ENCODE data around the gene OVCA2. TPM values are rescaled to one million over a fixed set of nuclear protein-coding genes. Genes with fewer than 3 reads are reported as not detected.

Gene OVCA2
- polyA plus RNA-seq (ENCODE audit: insufficient read depth in 1 of 5, insufficient read length in 5 of 5, low replicate concordance in 1 of 5) = 10 to 100 TPM in 2 of 5 donors, 1 to 10 TPM in 3; 6.8 to 17.5 (median 9.2) TPM
- long read RNA-seq, donor 1, transcript OVCA2-201 (2 exons, 1,122 nt) = major isoform, 15 of 15 reads
- long read RNA-seq, donor 1, partial matches to known transcripts = 0 of 15 reads
- long read RNA-seq, donor 1, other reads (novel, unspliced or antisense) = 0 of 15 reads
- long read RNA-seq, donor 2, transcript OVCA2-201 (2 exons, 1,122 nt) = major isoform, 11 of 11 reads
- long read RNA-seq, donor 2, partial matches to known transcripts = 0 of 11 reads
- long read RNA-seq, donor 2, other reads (novel, unspliced or antisense) = 0 of 11 reads
- long read RNA-seq, donor 3, transcript OVCA2-201 (2 exons, 1,122 nt) = major isoform, 14 of 14 reads
- long read RNA-seq, donor 3, partial matches to known transcripts = 0 of 14 reads
- long read RNA-seq, donor 3, other reads (novel, unspliced or antisense) = 0 of 14 reads
- long read RNA-seq, donor 4, transcript OVCA2-201 (2 exons, 1,122 nt) = major isoform, 16 of 16 reads
- long read RNA-seq, donor 4, partial matches to known transcripts = 0 of 16 reads
- long read RNA-seq, donor 4, other reads (novel, unspliced or antisense) = 0 of 16 reads
- long read RNA-seq, donor 5, transcript OVCA2-201 (2 exons, 1,122 nt) = major isoform, 19 of 19 reads
- long read RNA-seq, donor 5, partial matches to known transcripts = 0 of 19 reads
- long read RNA-seq, donor 5, other reads (novel, unspliced or antisense) = 0 of 19 reads
- long read RNA-seq, donor 6, transcript OVCA2-201 (2 exons, 1,122 nt) = major isoform, 29 of 29 reads
- long read RNA-seq, donor 6, partial matches to known transcripts = 0 of 29 reads
- long read RNA-seq, donor 6, other reads (novel, unspliced or antisense) = 0 of 29 reads
- long read RNA-seq, donor 7, transcript OVCA2-201 (2 exons, 1,122 nt) = major isoform, 12 of 12 reads
- long read RNA-seq, donor 7, partial matches to known transcripts = 0 of 12 reads
- long read RNA-seq, donor 7, other reads (novel, unspliced or antisense) = 0 of 12 reads
- long read RNA-seq, donor 8, transcript OVCA2-201 (2 exons, 1,122 nt) = major isoform, 10 of 10 reads
- long read RNA-seq, donor 8, partial matches to known transcripts = 0 of 10 reads
- long read RNA-seq, donor 8, other reads (novel, unspliced or antisense) = 0 of 10 reads

- peak; percentile 96 for DNase-seq
These were observed at the start of gene OVCA2 for GRCh38 chr17:2041561-2042389. OVCA2 (plus strand) TSS chr17:2042022; CDS start chr17:2042048, 26 bp downstream.

- DNase-seq = no peak
These were observed 49.3 kb upstream of the OVCA2 start for GRCh38 chr17:1992541-1992940.

- DNase-seq = no peak
These were observed 47.1 kb upstream of the OVCA2 start for GRCh38 chr17:1994707-1995106.

DNA sequence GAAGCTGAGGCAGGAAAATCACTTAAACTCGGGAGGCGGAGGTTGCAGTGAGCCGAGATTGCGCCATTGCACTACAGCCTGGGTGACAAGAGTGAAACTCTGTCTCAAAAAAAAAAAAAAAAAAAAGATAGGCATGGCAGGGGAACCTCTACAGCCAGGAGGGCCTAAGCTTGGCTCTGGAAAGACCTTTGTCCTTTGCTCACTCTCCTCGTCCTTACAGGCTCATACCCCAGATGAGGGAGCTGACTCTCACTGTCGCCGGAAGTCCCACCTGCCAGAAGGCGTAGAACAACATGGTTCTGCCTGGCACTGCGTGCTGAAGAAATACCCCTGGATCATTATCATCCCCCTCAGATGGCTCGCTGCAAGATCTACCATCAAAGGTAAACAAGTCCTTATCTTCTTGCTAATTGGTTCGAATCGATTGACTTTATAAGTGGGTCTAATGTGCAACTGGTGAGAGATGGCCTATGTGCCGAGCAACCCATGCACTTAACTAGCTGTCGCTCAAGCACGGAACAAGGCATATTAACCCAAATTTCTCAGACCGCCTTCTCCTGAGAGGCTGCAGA lies 46.4 kb upstream of the OVCA2 start:
- DNase-seq = no peak

GRCh38 chr17:1995907-1996799 lies 45.7 kb upstream of the OVCA2 start:
- no peak for DNase-seq

- no peak for DNase-seq
These were observed 45.0 kb upstream of the OVCA2 start for GRCh38 chr17:1996800-1997288.

- no peak for DNase-seq
These were observed 44.4 kb upstream of the OVCA2 start for GRCh38 chr17:1997289-1997926.

GRCh38 chr17:1997927-1998742 lies 43.7 kb upstream of the OVCA2 start:
- peak; percentile 32 to 44 for DNase-seq

- peak; percentile 51 to 62 for DNase-seq
These were observed 42.1 kb upstream of the OVCA2 start for GRCh38 chr17:1999557-2000251.

GRCh38 chr17:2002767-2003329 lies 39.0 kb upstream of the OVCA2 start:
- no peak for DNase-seq

GRCh38 chr17:2003525-2003924 lies 38.3 kb upstream of the OVCA2 start:
- no peak for DNase-seq

DNA sequence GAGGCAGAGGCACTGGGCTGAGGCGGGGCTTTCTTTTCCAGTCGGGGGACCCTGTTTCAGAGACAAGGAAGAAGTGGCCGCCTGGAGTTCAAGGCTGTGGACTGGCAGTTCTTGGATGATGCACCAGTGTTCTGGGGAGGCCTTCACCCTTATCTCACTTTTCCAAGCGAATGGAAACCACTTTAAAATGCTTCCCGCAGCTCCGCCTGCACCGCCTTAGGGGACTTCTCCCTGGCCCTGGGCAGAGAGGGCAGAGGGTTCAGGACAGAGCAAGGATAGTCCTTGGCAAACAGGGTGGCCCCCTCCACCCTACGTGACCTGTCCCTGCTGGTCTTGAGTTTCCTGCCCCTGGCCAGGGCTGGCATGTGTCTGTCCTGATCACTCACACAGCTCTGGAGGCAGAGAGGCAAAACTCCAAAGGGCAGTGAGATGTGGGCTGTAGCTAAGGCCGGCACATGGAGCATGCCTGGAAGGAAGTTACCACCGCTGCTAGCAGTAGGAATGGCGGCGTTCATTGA lies 37.3 kb upstream of the OVCA2 start:
- no peak for DNase-seq

- no peak for DNase-seq
These were observed 33.3 kb upstream of the OVCA2 start for GRCh38 chr17:2008332-2009126.

DNA sequence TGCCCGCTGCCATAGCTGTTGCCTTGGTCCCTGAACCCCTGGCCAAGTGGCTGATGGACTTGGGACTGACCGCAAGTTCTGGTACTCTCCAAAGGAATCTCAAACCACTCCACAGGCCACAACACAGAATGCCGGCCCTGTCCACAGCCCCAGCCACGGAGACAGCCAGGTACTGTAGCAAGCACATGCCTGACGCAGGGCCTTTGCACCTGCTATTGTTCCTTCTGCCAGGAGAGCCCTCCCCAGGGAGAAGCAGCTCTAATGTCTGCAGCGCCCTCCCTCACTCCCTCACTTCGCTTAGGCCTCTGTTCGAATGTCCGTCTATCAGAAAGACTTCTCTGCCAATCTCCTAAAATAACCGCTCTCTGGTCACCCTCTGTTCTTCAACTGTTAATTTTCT lies 32.1 kb upstream of the OVCA2 start:
- no peak for DNase-seq

DNA sequence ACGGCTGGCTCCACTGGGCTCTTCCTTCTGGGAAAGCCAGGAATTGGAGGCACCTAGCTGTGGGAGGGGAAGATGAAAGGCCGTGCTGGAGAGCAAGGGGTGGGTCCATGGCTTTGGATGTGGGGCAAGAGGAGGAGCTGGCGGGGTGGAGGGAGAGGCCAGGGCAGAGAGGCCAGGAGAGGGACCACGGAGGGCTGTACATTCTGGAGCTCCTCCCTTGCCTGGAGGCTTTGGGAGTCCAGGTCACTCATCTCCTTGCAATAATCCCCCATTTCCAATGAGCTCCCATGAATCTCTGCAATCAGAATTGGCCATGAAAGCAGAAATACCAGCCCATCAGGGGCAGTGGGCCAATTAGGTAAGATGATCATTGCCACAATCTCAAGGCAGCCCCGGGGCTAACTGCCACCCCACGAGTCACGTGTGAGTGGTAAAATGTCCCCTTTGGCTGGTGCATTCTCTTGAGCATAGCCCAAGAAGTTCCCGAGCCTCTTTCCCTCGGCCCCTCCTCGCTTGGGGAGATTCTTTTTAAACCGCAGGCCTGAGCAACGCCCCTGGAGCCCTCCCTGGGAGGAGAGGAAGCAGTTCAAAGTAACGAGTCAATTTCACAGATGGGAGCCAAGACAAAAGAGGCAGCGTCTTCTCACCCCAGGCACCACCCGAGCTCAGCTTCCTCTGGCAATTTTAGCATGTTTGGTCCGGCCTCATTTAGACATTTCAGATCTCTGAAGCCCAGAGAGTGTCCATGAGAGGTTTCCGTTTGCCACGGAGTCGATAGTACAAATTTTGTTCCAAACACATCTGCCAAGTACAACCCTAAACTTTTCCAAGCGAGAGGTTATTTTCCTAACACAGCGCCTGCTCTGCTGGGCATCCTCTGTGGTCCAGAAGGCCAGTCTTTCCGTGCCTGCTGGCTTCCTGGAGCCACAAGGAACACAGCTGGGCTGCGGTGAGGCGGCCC lies 30.1 kb upstream of the OVCA2 start:
- DNase-seq = no peak

Data from right lung (tissue), 10 donors.